ENCODE results near the gene LRRC37B.
"Not testable (repeated sequence)": the region's sequence is repeated elsewhere in the genome, so short reads cannot be mapped to it uniquely, and the experiment has no call there.

DNA sequence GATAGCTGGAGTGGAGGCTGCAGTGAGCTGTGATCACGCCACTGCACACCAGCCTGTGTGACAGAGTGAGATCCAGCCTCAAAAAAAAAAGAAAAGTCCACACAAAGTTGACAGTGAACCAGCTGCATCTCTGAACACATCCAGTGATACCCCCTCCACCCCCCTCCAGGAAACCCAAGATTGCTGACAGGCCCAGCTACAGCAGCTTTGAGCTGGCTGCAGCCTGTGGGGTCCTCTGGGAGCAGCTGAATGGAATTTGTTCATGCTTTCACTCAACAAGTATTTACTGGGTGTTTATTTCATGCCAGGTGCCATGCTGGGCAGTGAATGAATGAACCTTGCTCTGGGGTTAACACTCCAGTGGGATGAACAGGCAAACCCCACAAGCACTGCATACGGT, 56.9 kb downstream of the LRRC37B start:
- TF ChIP-seq, protein P1, sequence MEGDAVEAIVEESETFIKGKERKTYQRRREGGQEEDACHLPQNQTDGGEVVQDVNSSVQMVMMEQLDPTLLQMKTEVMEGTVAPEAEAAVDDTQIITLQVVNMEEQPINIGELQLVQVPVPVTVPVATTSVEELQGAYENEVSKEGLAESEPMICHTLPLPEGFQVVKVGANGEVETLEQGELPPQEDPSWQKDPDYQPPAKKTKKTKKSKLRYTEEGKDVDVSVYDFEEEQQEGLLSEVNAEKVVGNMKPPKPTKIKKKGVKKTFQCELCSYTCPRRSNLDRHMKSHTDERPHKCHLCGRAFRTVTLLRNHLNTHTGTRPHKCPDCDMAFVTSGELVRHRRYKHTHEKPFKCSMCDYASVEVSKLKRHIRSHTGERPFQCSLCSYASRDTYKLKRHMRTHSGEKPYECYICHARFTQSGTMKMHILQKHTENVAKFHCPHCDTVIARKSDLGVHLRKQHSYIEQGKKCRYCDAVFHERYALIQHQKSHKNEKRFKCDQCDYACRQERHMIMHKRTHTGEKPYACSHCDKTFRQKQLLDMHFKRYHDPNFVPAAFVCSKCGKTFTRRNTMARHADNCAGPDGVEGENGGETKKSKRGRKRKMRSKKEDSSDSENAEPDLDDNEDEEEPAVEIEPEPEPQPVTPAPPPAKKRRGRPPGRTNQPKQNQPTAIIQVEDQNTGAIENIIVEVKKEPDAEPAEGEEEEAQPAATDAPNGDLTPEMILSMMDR (IDR thresholded peaks at IDR 0.05) = not testable (repeated sequence)
- TF ChIP-seq POLR2A (IDR thresholded peaks at IDR 0.05) = not testable (repeated sequence)

Measured in adrenal gland (tissue), 5 donors.